HG03342 (cell line): ENCODE results near the gene PDHX.
"Not testable (repeated sequence)": the region's sequence is repeated elsewhere in the genome, so short reads cannot be mapped to it uniquely, and the experiment has no call there.

ENCODE experiments used
- ATAC-seq: cut with Tn5 transposase; IDR thresholded peaks from one replicate; pipeline ENCODE4 v1.9.1; 2021; ENCODE audit warnings: mild to moderate bottlenecking, moderate library complexity; ENCODE audit not compliant: unreplicated experiment

Gene PDHX

DNA sequence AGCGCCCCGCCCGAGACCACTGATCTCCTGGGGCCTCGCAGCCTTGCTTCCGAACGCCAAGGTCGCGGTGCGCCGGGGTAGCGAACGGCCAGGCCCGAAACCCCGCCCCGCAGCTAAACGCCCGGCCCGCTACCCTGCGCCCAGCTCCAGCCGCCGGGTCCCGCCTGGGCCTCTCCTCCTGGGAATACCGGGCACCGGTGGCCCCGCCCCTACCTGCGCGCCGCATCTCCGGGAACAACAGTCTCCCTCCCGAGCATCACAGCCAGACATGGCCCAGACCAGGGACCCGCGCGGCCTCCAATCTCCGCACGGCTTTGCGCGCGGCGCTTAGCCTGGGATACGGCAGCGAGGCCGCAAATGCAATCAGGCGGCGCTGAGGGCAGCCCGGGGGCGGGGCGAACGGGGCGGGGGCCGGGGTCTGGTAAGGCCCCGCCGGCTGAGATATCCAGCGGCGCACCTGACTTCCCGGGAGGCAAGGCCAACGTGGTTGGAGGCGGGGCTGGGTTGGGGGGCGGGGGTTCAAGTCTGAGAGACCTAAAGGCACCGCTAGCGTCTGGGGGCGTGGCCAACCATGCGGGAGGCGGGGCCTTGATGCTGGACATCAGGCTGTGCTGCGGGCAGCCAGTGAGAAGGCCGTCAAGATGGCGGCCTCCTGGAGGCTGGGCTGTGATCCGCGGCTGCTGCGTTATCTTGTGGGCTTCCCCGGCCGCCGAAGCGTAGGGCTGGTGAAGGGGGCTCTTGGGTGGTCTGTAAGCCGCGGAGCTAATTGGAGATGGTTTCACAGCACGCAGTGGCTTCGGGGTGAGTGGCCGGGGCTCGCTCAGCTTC lies at the start of gene PDHX, which contains the start of gene APIP:
Gene PDHX, plus strand, starts transcription at position 604 of the 828 bp plus-strand sequence. Its CDS starts 38 bp downstream, at position 642.
Gene APIP, minus strand, starts transcription at position 365 of the 828 bp plus-strand sequence. Its CDS starts 95 bp downstream, at position 270.
- peak; percentile 86 for ATAC-seq

GRCh38 chr11:34869425-34869824 lies 47.0 kb upstream of the PDHX start:
- no peak for ATAC-seq

GRCh38 chr11:34870548-34871196 lies 45.7 kb upstream of the PDHX start:
- ATAC-seq, result no peak

- ATAC-seq, result no peak
Observed at GRCh38 chr11:34874202-34874601, 42.2 kb upstream of the PDHX start.

- ATAC-seq, result no peak
Observed at GRCh38 chr11:34877375-34877975, 38.9 kb upstream of the PDHX start.

DNA sequence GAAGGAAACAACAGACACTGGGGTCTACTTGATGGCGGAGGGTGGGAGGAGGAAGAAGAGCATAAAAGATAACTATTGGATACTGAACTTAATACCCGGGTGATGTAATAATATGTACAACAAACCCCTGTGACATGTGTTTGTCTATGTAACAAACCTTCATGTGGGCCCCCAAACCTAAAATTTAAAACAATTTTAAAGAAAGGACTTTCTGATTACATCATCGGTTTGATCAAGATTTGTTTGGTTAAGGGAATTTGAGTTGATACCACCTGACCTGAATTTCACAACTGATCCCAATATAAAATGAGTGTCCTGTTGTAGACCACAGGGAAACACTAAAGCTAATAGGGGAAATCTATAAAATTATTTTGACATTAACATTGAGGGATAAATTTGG lies 34.5 kb upstream of the PDHX start:
- ATAC-seq, result no peak

- ATAC-seq, result no peak
Observed at GRCh38 chr11:34886609-34887008, 29.8 kb upstream of the PDHX start.

DNA sequence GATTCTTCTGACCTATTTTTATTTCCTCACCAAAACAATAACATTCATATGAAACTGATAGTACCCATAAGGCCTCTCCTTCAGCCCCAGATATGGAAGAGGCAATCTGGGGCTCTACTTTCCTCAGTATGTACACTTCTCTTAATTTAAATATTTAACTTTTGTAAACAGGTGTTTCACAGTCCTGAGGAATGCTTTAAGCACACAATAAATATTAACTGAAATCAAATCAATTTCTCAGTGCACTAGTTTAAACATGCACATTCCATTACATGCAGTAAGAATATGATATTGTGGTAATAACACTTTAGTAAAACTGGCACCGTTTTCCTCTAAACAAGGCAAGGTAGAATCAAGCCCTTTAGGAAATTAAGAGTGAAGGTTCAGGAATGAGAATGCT lies 29.2 kb upstream of the PDHX start:
- no peak for ATAC-seq

DNA sequence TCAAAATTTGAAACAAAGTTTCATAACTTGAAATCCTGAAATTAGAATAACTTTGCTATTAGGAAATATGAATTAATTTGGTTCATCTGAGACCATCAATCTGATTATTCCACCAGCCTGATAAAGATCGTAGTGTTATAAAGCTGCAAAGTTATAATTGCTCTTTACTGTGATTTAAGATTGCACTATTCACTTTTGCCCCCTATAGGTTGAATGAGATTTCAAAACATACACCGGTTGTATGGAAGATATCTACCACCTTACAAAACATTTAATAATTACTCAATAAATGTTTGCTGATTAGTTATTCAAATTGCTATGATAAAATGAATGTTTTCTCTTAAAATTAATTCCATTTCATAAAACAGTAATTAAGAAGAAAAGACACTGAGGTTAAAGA lies 26.3 kb upstream of the PDHX start:
- no peak for ATAC-seq

DNA sequence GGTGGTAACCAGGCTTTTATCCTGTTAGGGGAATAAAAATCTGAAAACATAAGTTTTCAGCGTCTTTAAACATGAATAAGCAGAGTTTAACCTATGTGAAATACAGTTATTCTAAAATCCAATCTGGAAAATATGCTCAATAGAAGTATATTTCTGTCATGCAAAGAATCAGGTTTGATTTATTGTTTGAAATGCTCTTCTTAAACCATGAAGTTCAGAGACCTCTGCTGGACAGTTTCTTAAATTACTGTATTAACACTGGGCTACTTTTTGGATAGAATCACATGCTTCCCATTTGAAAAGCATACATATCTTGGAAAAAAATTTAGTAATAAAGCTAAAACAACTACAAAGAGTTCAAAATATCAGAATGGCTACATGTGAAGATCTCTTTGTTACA lies 25.6 kb upstream of the PDHX start:
- ATAC-seq, result no peak

GRCh38 chr11:34891611-34892010 lies 24.8 kb upstream of the PDHX start:
- no peak for ATAC-seq

DNA sequence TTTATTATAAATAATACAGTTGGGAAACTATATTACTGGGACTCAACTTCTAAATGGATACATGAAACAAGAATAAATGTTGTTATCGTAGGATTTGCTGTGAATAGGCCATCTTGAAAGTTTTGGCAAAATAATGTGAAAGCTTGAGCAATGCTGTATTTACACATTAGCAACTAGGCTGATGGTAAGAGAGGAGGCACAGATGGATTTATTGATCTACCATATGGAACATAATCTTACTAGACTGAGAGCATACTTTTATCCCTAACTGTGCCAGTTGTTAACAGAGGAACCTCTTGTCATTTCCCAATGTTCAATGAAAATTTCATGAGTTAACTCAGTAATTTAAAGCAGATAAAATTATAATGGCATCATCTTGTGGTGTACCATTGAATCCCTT lies 23.0 kb upstream of the PDHX start:
- no peak for ATAC-seq

GRCh38 chr11:34896191-34896590 lies 20.2 kb upstream of the PDHX start:
- ATAC-seq, result not testable (repeated sequence)

GRCh38 chr11:34897171-34897870 lies 19.1 kb upstream of the PDHX start:
- ATAC-seq, result no peak

- ATAC-seq, result no peak
Observed at GRCh38 chr11:34898474-34898873, 17.9 kb upstream of the PDHX start.

DNA sequence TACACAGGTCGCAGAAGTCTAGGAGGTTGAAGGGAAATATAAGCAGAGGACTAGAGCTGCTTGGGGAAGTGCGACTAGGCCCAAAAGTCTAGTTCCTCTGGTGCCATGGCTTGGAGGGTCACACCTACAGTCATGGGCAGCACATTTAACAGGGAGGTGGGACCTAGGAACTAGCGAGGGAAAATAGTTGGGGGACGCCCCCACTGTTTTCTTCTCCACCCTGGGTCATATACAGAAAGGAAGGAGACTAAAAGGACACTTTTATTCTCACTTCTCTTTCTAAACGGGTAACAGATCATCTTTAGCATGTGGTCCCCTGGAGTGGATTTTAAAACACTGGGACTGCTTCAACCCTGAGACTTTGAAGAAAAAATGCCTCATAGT lies 16.8 kb upstream of the PDHX start:
- no peak for ATAC-seq

DNA sequence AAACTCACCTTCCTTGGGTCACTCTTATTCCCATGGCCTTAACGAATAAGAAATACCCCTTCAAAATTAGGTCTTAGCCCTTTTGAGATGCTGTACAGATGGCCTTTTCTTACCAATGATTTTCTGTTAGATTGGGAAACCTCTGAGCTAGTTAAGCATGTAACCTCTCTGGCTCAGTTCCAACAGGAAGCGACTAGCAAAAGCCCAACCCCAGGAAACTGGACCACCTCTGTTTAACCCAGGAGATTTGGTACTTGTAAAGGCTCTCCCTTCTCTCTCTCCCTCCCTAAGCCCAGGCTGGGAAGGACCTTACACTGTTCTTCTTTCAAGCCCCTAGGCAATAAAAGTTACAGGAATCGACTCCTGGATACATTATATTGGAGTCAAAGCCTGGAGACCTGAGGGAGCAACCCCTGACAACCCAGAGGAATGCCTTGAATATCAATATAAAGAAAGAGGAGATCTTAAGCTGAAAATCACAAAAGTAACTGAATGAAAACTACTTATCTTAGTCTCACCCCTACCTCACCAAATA lies 11.9 kb upstream of the PDHX start:
- no peak for ATAC-seq

DNA sequence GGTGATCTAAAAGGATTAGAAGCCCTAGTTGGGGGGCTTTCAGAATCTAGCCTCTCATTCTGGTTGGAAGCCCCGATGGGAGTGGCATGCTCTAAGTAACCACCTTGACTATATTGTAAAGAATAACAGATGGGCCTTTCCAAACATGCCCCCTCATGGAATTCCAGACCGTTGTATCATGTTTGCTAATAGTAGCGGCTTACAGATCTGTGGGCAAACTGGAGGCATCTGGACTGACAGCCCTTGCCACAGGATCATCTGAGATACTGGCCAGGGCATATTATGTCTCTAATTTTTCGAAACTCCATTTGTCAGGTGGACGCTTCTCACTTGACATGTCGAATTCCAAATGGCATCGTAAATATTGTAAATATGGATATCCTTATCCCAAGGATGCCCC lies 10.8 kb upstream of the PDHX start:
- no peak for ATAC-seq

DNA sequence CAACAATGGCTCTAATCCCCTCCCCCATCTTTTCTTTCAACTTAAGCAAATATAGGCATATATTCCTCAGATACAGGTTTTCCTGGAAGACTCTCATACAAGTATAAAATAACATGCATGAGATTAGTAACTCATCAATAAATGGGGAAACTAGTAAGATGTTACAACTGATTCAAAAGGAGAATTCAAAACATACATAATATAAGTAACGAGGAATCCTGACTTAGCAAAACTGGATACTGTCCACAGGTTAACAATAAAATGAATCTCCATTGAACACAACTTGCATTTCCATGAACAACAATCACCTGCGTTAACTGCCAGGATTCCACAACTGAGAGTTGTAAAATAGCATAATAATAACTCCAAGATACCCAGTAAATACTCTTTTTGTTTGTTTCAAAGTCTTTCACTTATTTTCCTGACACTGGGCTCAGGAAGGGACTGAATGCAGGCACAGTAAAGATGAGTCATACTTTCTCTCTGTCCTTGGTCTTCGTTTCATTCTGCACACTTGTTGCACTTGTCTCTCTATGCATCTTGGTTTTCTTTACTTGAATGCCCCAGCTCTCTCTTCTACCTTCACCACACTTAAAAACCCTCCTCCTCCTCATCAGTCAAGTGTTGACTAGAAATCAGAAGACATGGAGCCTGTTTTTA lies 8.4 kb upstream of the PDHX start:
- ATAC-seq, result no peak

DNA sequence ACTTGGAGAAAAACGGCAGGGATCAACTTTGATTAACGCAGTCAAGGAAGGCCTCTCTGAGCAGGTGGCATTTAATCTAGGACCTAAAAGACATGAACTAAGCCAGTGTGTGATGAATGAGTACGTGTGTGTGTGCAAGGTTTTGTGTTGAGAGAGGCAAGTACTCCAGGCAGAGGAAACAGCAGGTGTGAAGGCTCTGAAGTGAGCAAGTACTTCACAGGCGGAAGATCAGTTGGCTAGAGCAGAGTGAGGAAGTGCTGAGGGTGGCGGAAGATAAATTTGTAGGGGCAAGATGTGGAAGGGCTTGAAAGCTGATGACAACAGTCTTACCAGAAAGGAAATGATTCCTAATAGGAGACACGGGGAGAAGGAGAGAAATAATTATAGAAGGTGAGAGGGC lies 7.0 kb upstream of the PDHX start:
- no peak for ATAC-seq

- ATAC-seq, result no peak
Observed at GRCh38 chr11:34909955-34910354, 6.5 kb upstream of the PDHX start.
